ENCODE data around the gene RNPS1. TPM values are rescaled to one million over a fixed set of nuclear protein-coding genes. Genes with fewer than 3 reads are reported as not detected.

Gene RNPS1
- total and polyA plus RNA-seq, 2 donors (not counting 1 experiment from before 2014, with no cell fraction given), result 38.1 to 115 TPM

DNA sequence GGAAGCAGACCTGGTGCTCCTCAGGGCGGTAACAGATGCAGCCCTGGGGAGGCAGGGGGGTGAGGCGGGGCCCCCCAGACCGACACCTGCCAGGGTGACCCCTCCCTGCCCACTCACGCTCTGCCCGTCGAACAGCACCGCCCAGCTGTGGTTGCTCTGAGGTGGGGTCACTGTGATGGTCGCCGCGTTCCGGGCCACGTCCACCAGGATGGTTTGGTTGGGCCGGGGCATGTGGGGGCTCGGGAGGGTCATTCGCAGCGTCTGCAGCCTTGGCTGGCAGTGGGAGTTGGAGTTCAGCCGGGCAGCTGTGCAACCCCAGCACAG is 58.0 kb downstream of the RNPS1 start:
- no peaks in the 10 kb centered on the region for H3K27me3 ChIP-seq (ENCODE audit: control insufficient read depth, insufficient read depth, low read length)
- H3K27ac ChIP-seq (ENCODE audit: insufficient read depth, low read length), result no peak overlapping the region
- H3K4me1 ChIP-seq (ENCODE audit: control insufficient read depth, extremely low read depth, insufficient read depth, low read length), result peaks cover 9% of the 10 kb centered on the region
- DNase-seq (ENCODE audit: low read depth in 2 of 2), result no peak
- H3K9ac ChIP-seq (ENCODE audit: insufficient read depth, low read length), result no peak overlapping the region
- TF ChIP-seq, protein P1, sequence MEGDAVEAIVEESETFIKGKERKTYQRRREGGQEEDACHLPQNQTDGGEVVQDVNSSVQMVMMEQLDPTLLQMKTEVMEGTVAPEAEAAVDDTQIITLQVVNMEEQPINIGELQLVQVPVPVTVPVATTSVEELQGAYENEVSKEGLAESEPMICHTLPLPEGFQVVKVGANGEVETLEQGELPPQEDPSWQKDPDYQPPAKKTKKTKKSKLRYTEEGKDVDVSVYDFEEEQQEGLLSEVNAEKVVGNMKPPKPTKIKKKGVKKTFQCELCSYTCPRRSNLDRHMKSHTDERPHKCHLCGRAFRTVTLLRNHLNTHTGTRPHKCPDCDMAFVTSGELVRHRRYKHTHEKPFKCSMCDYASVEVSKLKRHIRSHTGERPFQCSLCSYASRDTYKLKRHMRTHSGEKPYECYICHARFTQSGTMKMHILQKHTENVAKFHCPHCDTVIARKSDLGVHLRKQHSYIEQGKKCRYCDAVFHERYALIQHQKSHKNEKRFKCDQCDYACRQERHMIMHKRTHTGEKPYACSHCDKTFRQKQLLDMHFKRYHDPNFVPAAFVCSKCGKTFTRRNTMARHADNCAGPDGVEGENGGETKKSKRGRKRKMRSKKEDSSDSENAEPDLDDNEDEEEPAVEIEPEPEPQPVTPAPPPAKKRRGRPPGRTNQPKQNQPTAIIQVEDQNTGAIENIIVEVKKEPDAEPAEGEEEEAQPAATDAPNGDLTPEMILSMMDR (conservative IDR thresholded peaks at IDR 0.05 in 1 of 2, IDR thresholded peaks at IDR 0.05 in 1 of 2; ENCODE audit: low read depth in 1 of 2, low read length in 2 of 2), result no peak
- no peak for TF ChIP-seq EZH2 (IDR thresholded peaks at IDR 0.05; ENCODE audit: low read length, missing control alignments)
- H3K9me3 ChIP-seq (ENCODE audit: control insufficient read depth, insufficient read depth, low read depth, low read length), result no peaks in the 10 kb centered on the region
- peaks cover 27% of the 10 kb centered on the region for H3K36me3 ChIP-seq (ENCODE audit: control insufficient read depth, insufficient read depth, low read length)
- no peak overlapping the region for H3K4me3 ChIP-seq (replicated peaks in 1 of 4; ENCODE audit: control extremely low read depth in 1 of 4, insufficient read depth in 1 of 4, low read depth in 3 of 4, low read length in 4 of 4)
- no peak overlapping the region for H3K4me2 ChIP-seq (ENCODE audit: extremely low read depth, insufficient read depth, low read length)
- H4K20me1 ChIP-seq (ENCODE audit: control insufficient read depth, extremely low read depth, insufficient read depth, low read length), result no peaks in the 10 kb centered on the region
- peaks cover 25% of the 10 kb centered on the region for H3K79me2 ChIP-seq (ENCODE audit: control insufficient read depth, insufficient read depth, low read length)
- H2AFZ ChIP-seq (ENCODE audit: low read length), result no peak overlapping the region

DNA sequence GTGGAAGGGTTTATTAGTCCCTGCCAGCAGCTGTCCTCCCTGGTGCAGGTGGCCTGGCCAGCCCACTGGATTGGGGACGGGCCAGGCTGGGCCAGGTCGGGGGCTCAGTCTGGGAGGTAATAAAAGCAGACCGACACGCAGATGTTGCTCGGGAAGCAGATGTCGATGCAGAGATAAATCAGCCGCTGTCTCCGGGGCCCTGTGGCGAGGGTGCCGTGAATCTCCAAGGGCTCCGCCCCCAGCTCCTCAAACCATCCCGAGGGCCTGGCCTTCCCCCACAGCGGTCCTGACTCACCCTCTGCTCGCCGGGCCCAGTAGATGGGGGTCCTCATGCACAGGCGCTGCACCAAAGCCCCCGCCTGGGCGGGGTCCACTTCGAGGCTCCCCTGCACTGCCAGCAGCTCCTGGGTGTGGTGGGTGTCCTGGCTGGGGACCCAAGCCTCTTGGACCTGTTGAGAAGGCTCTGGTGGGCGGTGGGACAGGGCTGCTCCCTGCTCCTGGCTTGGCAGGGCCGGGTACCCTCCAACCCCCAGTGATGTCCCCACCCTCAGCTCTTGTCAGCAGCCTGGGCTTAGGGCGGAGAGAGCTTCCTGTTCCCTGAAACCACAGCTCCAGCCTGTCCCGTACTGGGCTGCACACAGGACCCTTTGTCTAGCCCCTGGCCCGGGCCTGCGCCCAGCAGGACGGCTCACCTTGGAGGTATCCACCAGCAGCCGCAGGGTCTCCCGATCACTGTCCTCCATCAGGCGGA is 58.5 kb downstream of the RNPS1 start:
- peaks cover 9% of the 10 kb centered on the region for H3K4me1 ChIP-seq (ENCODE audit: control insufficient read depth, extremely low read depth, insufficient read depth, low read length)
- no peaks in the 10 kb centered on the region for H3K9me3 ChIP-seq (ENCODE audit: control insufficient read depth, insufficient read depth, low read depth, low read length)
- peaks cover 25% of the 10 kb centered on the region for H3K79me2 ChIP-seq (ENCODE audit: control insufficient read depth, insufficient read depth, low read length)
- peaks cover 27% of the 10 kb centered on the region for H3K36me3 ChIP-seq (ENCODE audit: control insufficient read depth, insufficient read depth, low read length)
- H3K9ac ChIP-seq (ENCODE audit: insufficient read depth, low read length), result no peak overlapping the region
- H4K20me1 ChIP-seq (ENCODE audit: control insufficient read depth, extremely low read depth, insufficient read depth, low read length), result no peaks in the 10 kb centered on the region
- no peak overlapping the region for H3K4me2 ChIP-seq (ENCODE audit: extremely low read depth, insufficient read depth, low read length)
- no peak for DNase-seq (ENCODE audit: low read depth in 2 of 2)
- no peak overlapping the region for H2AFZ ChIP-seq (ENCODE audit: low read length)
- no peaks in the 10 kb centered on the region for H3K27me3 ChIP-seq (ENCODE audit: control insufficient read depth, insufficient read depth, low read length)
- no peak overlapping the region for H3K27ac ChIP-seq (ENCODE audit: insufficient read depth, low read length)
- no peak overlapping the region for H3K4me3 ChIP-seq (replicated peaks in 1 of 4; ENCODE audit: control extremely low read depth in 1 of 4, insufficient read depth in 1 of 4, low read depth in 3 of 4, low read length in 4 of 4)
- TF ChIP-seq EZH2 (IDR thresholded peaks at IDR 0.05; ENCODE audit: low read length, missing control alignments), result no peak
- TF ChIP-seq, protein P1 (conservative IDR thresholded peaks at IDR 0.05 in 1 of 2, IDR thresholded peaks at IDR 0.05 in 1 of 2; ENCODE audit: low read depth in 1 of 2, low read length in 2 of 2), result no peak

DNA sequence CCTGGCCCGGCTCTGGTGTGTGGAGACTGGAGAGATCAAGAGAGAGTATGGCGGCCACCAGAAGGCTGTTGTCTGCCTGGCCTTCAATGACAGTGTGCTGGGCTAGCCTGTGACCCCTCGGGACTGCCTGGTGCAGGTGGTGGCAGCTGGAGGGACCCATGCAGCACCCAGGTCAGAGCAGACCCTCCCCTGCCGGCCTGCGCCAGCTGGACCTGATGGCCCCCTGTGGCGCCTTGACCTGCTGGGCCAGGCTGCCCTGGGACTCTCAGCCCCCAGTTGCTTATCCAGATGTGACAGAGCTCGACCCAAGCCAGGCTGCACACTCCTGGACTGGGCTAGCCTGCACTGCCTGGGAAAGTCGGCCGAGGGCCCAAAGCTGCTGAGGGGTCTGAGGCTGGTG is 59.2 kb downstream of the RNPS1 start:
- H3K4me2 ChIP-seq (ENCODE audit: extremely low read depth, insufficient read depth, low read length), result no peak overlapping the region
- TF ChIP-seq, protein P1 (conservative IDR thresholded peaks at IDR 0.05 in 1 of 2, IDR thresholded peaks at IDR 0.05 in 1 of 2; ENCODE audit: low read depth in 1 of 2, low read length in 2 of 2), result no peak
- no peak for TF ChIP-seq EZH2 (IDR thresholded peaks at IDR 0.05; ENCODE audit: low read length, missing control alignments)
- H3K4me3 ChIP-seq (replicated peaks in 1 of 4; ENCODE audit: control extremely low read depth in 1 of 4, insufficient read depth in 1 of 4, low read depth in 3 of 4, low read length in 4 of 4), result no peak overlapping the region
- H3K9me3 ChIP-seq (ENCODE audit: control insufficient read depth, insufficient read depth, low read depth, low read length), result no peaks in the 10 kb centered on the region
- H2AFZ ChIP-seq (ENCODE audit: low read length), result no peak overlapping the region
- peaks cover 9% of the 10 kb centered on the region for H3K4me1 ChIP-seq (ENCODE audit: control insufficient read depth, extremely low read depth, insufficient read depth, low read length)
- no peaks in the 10 kb centered on the region for H3K27me3 ChIP-seq (ENCODE audit: control insufficient read depth, insufficient read depth, low read length)
- no peaks in the 10 kb centered on the region for H4K20me1 ChIP-seq (ENCODE audit: control insufficient read depth, extremely low read depth, insufficient read depth, low read length)
- H3K9ac ChIP-seq (ENCODE audit: insufficient read depth, low read length), result no peak overlapping the region
- no peak for DNase-seq (ENCODE audit: low read depth in 2 of 2)
- no peak overlapping the region for H3K27ac ChIP-seq (ENCODE audit: insufficient read depth, low read length)
- H3K36me3 ChIP-seq (ENCODE audit: control insufficient read depth, insufficient read depth, low read length), result peaks cover 27% of the 10 kb centered on the region
- peaks cover 20% of the 10 kb centered on the region for H3K79me2 ChIP-seq (ENCODE audit: control insufficient read depth, insufficient read depth, low read length)

Data from fibroblast of lung (primary cell).